ENCODE results near the gene SH3BP1. TPM values are rescaled to one million over a fixed set of nuclear protein-coding genes. Genes with fewer than 3 reads are reported as not detected.
"Not testable (repeated sequence)": the region's sequence is repeated elsewhere in the genome, so short reads cannot be mapped to it uniquely, and the experiment has no call there.

The SH3BP1 gene
- total RNA-seq, 1 donor from 2014 or later: 6.9 TPM

DNA sequence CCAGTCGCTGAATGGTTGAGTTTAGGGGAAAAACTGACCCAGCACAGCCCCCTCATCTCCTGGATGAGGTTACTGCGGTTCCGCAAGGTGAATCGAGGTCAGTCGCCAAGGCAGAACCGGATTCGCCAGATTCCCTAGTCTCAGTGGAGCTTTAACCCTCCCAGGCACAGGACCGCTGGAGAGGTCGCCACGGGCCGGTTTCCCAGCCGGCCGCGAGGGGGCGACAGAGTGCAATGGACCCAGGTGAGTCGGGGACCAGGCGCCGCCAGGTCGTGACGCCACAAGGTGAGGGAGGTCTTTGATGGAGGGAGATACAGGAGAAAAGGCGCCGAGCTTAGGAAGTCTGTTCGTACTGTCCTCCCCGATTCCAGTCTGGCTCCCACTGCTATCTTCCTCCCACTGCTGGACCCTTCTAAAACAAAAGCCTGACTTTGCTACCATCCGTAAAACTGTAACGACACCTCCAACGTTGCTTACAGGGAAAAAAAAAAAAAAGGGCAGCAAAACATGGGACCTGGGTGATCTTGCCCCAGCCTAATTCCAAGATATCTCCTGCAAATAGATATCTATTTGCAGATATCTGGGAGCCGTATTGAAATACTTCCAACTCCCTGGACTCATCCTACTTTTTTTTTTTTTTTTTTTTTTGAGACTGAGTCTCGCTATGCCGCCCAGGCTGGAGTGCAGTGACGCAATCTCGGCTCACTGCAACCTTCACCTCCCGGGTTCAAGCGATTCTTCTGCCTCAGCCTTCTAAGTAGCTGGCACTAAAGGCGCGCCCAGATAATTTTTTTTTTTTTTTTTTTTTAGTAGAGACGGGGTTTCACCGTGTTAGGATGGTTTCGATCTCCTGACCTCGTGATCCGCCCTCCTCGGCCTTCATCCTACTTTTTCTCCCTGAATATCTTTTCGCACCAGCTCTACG is 32.2 kb upstream of the SH3BP1 start:
- peak; percentile 94 for DNase-seq (ENCODE audit: extremely low spot score, unreplicated experiment)
- H3K27me3 Mint-ChIP-seq (ENCODE audit: unreplicated experiment): peaks cover 23% of the 10 kb centered on the region
- H3K36me3 Mint-ChIP-seq (ENCODE audit: unreplicated experiment): no peaks in the 10 kb centered on the region
- H3K27ac Mint-ChIP-seq (ENCODE audit: unreplicated experiment): peak overlapping the region; percentile 99
- H3K4me3 Mint-ChIP-seq (ENCODE audit: unreplicated experiment): peak overlapping the region; percentile 81
- H3K4me1 Mint-ChIP-seq (ENCODE audit: unreplicated experiment): peaks cover 37% of the 10 kb centered on the region
- no peaks in the 10 kb centered on the region for H3K9me3 Mint-ChIP-seq (ENCODE audit: unreplicated experiment)
- TF ChIP-seq, protein P1, sequence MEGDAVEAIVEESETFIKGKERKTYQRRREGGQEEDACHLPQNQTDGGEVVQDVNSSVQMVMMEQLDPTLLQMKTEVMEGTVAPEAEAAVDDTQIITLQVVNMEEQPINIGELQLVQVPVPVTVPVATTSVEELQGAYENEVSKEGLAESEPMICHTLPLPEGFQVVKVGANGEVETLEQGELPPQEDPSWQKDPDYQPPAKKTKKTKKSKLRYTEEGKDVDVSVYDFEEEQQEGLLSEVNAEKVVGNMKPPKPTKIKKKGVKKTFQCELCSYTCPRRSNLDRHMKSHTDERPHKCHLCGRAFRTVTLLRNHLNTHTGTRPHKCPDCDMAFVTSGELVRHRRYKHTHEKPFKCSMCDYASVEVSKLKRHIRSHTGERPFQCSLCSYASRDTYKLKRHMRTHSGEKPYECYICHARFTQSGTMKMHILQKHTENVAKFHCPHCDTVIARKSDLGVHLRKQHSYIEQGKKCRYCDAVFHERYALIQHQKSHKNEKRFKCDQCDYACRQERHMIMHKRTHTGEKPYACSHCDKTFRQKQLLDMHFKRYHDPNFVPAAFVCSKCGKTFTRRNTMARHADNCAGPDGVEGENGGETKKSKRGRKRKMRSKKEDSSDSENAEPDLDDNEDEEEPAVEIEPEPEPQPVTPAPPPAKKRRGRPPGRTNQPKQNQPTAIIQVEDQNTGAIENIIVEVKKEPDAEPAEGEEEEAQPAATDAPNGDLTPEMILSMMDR (IDR thresholded peaks at IDR 0.05): peak; percentile 100

DNA sequence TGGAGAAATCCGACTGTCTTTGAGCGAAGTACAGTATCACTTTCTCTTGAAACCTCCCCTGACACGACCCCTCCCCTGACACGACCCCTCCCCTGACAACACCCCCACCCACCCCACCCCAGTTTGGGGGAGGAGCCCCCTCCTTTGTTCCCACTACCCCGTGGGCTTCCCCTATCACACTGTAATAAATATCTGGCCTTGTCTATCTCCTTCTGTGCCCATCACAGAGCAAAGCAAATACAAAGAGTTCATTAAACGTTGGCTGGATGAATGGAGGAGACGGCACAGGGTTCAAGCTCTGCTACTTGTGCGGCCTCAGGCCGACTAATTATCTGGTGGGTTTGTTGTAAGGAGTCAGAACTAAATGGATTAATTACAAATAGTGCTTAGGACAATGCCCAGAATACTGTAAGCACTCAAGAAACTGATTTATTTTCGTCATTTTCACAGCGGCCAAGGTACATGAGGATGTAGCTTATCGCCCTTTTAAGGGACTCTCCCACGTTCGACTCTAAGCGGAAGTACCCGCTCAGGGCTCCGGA is 31.5 kb upstream of the SH3BP1 start:
- Mint-ChIP-seq H3K9me3 (ENCODE audit: unreplicated experiment) (no peaks in the 10 kb centered on the region), H3K27me3 (ENCODE audit: unreplicated experiment) (peaks cover 16% of the 10 kb centered on the region), H3K27ac (ENCODE audit: unreplicated experiment) (peak overlapping the region; percentile 99), H3K4me3 (ENCODE audit: unreplicated experiment) (peak overlapping the region; percentile 81), H3K36me3 (ENCODE audit: unreplicated experiment) (no peaks in the 10 kb centered on the region), H3K4me1 (ENCODE audit: unreplicated experiment) (peaks cover 34% of the 10 kb centered on the region)
- DNase-seq (ENCODE audit: extremely low spot score, unreplicated experiment): no peak
- TF ChIP-seq, protein P1 (IDR thresholded peaks at IDR 0.05): no peak

DNA sequence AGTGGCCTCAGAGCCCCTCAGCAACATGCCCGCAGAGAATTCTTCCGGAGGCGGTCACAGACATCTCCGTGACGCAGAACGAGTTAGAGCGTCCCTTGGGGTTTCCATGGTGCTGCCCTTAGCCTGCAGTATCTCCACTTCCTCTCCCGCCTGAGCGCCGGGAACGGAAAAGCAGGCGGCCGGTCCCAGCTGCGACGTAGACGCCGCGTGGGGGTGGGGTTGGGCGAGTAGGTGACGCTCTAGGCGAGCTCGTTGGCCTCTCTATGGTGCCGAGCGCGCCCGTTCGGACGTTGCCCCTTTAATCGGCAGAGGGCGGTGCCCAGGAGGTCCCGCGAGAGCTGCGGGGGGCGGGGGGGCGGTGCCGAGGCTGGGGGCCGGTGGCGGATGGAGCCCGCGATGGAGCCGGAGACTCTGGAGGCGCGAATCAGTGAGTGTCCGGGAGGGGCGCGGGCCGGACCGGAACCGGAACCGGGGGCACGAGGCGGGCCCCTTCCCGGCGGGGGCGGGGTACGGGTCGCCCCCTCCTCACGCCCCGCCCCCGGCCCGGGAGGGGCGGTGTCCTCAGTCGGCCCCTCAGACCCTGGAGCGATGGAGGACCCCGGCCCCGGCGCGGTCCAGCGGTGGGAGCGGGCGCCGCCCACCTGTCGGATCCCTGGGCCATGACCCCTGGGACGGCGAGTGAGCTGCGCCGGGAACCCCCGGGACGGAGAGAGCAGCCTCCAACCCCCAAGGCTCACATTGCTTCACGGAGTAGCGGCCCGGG is 30.8 kb upstream of the SH3BP1 start, which contains the start of gene GGA1:
TSS of gene GGA1 (plus strand) at position 358 of the 763 bp plus-strand sequence. CDS start at position 385, 27 bp downstream.
- TF ChIP-seq, protein P1 (IDR thresholded peaks at IDR 0.05): no peak
- peak within 1 kb of the TSS; percentile 99 for H3K27ac Mint-ChIP-seq (ENCODE audit: unreplicated experiment)

DNA sequence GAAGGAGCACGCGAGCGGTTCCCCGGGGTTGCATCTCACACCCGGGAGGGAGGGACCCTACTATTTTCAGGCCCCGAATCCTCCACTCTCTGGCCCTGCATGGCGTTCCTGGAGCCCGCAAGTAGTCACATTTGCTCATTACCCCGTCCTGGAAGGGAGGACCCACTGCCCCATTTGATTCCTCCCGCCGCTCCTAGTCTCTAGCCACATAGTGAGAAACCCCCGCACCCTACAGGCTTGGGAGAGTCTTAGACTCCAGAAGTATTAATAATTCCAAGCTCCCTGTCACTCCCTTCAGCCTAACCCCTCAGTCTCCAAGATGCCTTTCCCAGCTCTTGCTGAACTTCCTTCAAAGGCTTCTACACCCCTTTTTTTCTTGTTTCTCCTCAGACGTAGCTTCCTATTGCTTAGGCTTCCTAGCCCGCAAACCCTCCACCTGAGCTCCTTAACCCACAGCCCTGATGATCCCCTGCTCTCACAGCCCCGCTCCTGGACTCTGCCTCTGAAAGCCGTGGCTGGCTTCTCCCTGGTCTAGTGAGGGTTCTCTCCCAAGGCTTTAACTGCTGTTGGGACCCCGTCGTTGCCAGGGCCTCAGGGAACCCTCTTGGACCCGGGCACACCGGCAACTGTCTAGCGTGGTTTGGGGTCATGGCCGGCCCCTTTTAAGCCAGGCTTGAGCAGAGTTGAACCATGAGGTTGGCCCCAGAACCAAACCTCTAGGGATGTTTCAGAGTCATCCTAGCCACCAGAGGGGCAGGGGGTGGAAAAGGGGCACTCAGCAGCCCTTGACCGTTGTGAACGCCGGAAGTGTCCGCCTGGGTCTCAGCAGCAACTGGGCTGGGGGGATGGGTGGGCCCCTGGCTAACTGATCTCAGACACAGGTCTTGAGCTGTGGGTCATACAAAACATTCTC is 30.0 kb upstream of the SH3BP1 start:
- Mint-ChIP-seq H3K36me3 (ENCODE audit: unreplicated experiment) (no peaks in the 10 kb centered on the region), H3K27ac (ENCODE audit: unreplicated experiment) (peak overlapping the region; percentile 88), H3K9me3 (ENCODE audit: unreplicated experiment) (no peaks in the 10 kb centered on the region), H3K4me1 (ENCODE audit: unreplicated experiment) (peaks cover 36% of the 10 kb centered on the region), H3K4me3 (ENCODE audit: unreplicated experiment) (peak overlapping the region; percentile 85), H3K27me3 (ENCODE audit: unreplicated experiment) (peaks cover 10% of the 10 kb centered on the region)
- TF ChIP-seq, protein P1 (IDR thresholded peaks at IDR 0.05): no peak
- no peak for DNase-seq (ENCODE audit: extremely low spot score, unreplicated experiment)

More for the DNA sequence above, 30.8 kb upstream of the SH3BP1 start, which contains the start of gene GGA1:
- no peaks in the 10 kb centered on the region for H3K9me3 Mint-ChIP-seq (ENCODE audit: unreplicated experiment)
- H3K4me3 Mint-ChIP-seq (ENCODE audit: unreplicated experiment): peak within 1 kb of the TSS; percentile 85
- H3K36me3 Mint-ChIP-seq (ENCODE audit: unreplicated experiment): no peaks in the 10 kb centered on the region
- H3K4me1 Mint-ChIP-seq (ENCODE audit: unreplicated experiment): peaks cover 36% of the 10 kb centered on the region
- peak; percentile 98 for DNase-seq (ENCODE audit: extremely low spot score, unreplicated experiment)
- peaks cover 16% of the 10 kb centered on the region for H3K27me3 Mint-ChIP-seq (ENCODE audit: unreplicated experiment)

DNA sequence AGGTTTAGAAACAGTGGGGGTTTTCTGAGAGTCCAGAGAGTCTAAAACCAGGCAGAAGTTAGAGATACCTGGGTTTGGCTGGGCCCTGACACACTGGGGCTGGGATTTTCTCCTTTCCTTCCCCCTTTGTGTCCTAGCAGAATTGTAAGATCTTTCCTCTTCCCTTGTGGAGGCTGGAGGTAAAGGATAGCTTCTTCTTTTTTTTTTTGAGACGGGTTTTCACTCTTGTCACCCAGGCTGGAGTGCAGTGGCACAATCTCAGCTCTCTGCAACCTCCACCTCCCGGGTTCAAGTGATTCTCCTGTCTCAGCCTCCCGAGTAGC is 29.4 kb upstream of the SH3BP1 start:
- not testable (repeated sequence) for DNase-seq (ENCODE audit: extremely low spot score, unreplicated experiment); H3K9me3 Mint-ChIP-seq (ENCODE audit: unreplicated experiment); H3K36me3 Mint-ChIP-seq (ENCODE audit: unreplicated experiment); H3K27me3 Mint-ChIP-seq (ENCODE audit: unreplicated experiment)
- Mint-ChIP-seq H3K4me3 (ENCODE audit: unreplicated experiment) (peak overlapping the region; percentile 85), H3K4me1 (ENCODE audit: unreplicated experiment) (peaks cover 36% of the 10 kb centered on the region), H3K27ac (ENCODE audit: unreplicated experiment) (peak overlapping the region; percentile 88)

All from osteocyte (in vitro differentiated cells).